Activated gamma-delta T cell (primary cell): ENCODE data around the gene SLC12A8.

Experiments used
- DNase-seq: peaks from one replicate; lab custom pipeline; 2025; lab: John Stamatoyannopoulos, UW
- total RNA-seq, 2 donors: gene quantifications; one replicate each; lab custom pipeline; 2026; lab: John Stamatoyannopoulos, UW

Gene SLC12A8, protein sequence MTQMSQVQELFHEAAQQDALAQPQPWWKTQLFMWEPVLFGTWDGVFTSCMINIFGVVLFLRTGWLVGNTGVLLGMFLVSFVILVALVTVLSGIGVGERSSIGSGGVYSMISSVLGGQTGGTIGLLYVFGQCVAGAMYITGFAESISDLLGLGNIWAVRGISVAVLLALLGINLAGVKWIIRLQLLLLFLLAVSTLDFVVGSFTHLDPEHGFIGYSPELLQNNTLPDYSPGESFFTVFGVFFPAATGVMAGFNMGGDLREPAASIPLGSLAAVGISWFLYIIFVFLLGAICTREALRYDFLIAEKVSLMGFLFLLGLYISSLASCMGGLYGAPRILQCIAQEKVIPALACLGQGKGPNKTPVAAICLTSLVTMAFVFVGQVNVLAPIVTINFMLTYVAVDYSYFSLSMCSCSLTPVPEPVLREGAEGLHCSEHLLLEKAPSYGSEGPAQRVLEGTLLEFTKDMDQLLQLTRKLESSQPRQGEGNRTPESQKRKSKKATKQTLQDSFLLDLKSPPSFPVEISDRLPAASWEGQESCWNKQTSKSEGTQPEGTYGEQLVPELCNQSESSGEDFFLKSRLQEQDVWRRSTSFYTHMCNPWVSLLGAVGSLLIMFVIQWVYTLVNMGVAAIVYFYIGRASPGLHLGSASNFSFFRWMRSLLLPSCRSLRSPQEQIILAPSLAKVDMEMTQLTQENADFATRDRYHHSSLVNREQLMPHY
- total RNA-seq: 0.20 to 0.22 reads per million in 2 donors

DNA sequence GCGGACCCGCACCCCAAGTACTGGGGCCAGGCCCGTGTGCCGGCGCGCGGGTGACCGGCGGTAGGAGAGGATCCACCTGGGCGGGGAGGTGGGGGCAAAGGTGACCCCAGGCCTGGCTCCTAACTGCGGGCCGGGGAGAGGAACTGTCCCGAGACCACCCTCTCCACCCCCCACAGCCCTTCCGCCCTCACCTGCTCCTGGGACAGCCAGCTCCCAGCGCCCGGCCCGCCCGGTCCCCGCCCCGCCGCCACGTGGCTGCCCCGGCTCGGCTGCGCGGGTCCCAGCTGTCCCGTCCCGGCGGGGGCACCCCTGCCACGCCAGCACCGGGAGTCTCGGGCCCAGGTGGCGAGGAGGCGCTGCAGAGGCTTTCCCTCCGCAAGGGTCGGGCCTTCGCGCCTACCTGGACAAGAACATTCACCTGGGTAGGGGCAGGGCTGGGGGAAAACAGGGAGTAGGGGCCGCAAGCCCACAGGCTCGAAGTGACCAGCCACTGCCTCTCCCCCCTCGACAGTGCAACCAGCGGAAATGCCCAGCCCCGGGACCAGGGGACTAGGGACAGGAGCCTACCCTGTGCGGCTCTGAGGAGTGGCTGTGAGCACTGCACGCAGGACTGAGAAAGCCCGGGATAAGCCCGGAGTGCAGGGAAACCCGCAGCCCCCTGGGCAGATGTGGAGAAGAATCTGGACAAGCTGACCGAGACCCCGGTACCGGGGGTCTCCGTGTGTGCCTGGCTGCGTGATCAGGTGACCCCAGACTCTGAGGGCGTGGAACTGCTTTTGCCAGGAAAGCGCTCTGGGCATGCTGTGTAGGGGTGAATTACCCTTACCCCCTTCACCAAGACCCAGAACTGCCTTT lies at the start of gene SLC12A8:
SLC12A8 (minus strand) TSS at position 240 of the 855 bp plus-strand sequence. CDS start 1,399 bp downstream, outside the sequence.
- no peak for DNase-seq

DNA sequence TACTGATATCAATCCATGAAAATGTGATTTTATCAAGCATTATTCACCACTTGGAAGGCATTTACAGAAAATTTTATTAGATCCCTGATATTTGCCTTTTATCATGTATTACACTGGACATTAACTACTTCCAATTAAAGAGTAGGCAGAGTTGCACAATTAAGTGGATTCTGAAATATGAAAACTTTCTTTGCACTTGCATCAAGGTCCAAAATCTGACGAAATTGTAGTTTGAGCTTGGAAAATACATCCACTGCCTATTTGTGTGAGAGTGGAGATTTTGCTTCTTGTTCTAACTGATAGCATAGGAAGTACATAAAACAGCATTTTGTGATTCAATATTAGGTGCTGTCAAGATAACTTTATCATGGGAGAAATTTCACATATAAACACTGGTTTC lies 49.6 kb upstream of the SLC12A8 start:
- no peak for DNase-seq

GRCh38 chr3:125261031-125261430 lies 48.5 kb upstream of the SLC12A8 start:
- DNase-seq: no peak

DNA sequence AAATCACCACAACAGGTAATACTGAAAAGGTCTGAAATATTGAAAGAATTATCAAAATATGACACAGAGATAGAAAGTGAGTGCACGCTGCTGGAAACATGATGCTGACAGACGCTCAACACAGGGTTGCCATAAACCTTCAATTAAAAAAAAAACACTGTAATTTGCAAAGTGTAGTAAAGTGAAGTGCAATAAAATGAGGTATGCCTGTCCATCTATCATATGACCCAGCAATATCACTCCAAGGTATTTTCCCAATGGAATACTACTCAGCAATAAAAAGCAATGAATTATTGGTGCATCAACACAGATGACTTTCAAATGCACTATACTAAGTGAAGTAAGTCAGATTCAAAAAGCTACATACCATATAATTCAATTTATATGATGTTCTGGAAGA lies 47.6 kb upstream of the SLC12A8 start:
- DNase-seq: no peak

DNA sequence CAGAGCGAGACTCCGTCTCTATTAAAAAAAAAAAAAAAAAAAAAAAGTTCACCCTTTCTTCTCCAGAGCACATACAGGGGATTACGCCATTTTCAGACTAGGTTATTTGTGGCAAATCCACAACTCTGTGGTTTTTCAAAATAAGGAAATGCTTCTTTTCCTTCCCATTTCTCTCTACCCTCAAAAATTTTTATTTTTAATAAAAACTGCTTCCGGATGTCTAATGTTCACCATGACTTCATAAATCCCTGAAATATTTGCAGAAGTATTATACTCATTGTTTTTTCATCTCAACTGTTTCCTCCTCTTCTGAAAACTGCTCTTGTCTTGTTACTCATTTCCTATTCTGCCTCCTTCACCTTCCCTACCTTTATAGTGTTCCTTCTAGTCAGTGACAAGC lies 45.0 kb upstream of the SLC12A8 start:
- DNase-seq: no peak

GRCh38 chr3:125256675-125257074 lies 44.1 kb upstream of the SLC12A8 start:
- no peak for DNase-seq

GRCh38 chr3:125250973-125251372 lies 38.4 kb upstream of the SLC12A8 start:
- no peak for DNase-seq

GRCh38 chr3:125246237-125246636 lies 33.7 kb upstream of the SLC12A8 start:
- DNase-seq: no peak

DNA sequence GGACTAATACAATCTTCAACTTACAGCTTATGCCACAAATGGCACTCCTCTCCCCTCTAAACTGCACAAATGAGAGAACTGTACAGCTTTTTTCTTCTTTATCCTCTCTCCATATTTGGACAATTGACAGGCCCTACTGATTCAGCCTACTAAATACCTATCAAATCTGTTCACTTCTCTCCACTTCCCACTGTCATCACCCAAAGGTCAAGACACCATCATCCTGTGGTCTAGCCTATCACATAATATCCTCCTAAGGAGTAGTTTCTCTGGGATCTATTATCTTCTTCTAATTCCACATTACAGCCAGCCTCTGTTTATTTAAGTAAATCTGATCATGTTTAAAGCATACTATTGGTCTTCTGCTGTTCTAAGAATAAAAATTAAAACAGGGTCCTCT lies 33.0 kb upstream of the SLC12A8 start:
- DNase-seq: no peak

DNA sequence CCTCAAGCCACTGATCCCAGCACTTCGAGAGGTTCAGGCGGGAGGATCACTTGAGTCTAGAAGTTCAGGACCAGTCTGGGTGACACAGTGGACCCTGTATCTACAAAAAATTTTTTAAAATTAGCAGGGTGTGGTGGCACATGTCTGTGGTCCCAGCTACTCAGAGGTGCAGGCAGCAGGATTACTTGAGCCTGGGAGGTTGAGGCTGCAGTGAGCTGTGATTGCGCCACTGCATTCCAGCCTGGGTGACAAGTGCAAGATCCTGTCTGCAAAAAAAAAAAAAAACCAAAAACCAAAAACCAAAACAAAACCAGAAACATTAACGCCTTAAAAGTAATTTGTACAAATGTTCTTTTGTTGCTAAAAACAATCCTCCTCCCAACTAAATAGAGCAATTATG lies 27.9 kb upstream of the SLC12A8 start:
- DNase-seq: no peak

GRCh38 chr3:125239266-125239665 lies 26.7 kb upstream of the SLC12A8 start:
- DNase-seq: no peak

DNA sequence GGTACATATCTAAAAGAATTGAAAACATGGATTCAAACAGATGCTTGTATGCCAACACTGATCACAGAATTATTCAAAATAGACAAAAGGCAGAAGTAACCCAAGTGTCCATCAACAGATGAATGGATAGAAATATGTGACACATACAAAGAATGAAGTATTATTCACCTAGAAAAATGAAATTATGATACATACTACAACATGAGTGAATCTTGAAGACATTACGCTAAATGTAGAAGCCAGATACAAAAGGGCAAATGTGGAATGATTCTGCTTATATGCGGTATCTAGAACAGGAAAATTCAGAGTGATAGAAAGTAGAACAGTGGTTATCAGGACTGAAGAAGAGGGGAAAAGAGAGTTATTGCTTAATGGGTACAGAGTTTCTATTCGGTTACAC lies 26.2 kb upstream of the SLC12A8 start:
- no peak for DNase-seq

- DNase-seq: no peak
Measured at GRCh38 chr3:125236331-125236903, 23.9 kb upstream of the SLC12A8 start.

- no peak for DNase-seq
Measured at GRCh38 chr3:125234831-125235230, 22.3 kb upstream of the SLC12A8 start.

DNA sequence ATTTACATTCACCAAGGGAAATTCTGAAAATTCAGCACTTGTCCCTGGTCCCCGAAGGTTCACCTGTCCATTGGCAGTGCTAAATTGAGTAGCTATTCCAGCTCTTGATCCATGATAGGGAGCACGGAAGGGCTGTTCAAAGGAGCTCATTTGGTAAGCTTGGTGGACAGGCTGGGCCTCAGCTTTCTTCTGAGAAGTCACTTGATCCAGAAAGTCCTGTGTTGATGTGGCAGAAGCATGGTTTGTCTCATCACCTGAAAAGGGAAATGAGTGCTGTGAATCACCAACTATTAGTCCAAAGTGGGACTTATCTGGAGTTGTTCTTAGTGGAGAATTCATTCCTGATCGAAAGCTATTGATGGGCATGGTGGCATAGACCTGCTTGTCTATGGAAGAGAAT lies 19.9 kb upstream of the SLC12A8 start:
- DNase-seq: no peak

GRCh38 chr3:125231895-125232294 lies 19.3 kb upstream of the SLC12A8 start:
- DNase-seq: no peak

DNA sequence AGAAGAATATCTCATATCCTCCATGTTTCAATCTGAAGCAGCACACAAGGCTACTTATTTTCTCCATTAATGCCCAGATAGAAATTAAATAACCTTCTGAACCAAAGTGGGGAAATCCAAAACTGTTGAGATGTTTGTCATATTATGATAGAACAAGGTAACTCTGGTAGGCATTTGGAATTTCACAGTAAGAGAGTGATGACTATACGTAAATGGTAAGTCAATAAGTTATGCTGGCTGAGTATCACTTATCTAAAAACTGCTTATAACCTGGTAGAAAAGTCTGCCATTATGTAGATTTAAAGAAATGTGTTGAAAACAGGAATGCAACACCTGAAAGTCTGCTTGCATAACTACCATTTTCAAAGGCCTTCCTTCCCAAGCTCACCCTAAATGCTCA lies 17.2 kb upstream of the SLC12A8 start:
- DNase-seq: no peak

DNA sequence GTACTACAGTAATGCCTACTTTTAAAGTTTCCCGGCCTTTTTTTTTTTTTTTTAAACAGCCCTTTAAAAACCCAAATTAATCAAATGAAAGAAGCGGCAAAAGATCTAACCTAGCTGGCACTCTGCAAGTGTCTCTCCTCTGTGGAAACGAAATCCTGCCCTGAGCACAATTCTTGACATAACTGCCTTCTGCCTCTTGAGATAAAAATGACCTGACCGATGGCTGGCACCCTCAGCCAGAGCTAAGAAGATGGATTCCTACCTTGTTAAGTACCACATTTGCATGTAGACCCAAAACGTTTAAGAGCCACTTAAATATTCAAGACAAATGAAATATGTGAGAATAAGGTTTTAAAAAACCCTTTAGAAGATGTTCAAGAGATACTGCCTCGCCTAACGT lies 16.6 kb upstream of the SLC12A8 start:
- no peak for DNase-seq

GRCh38 chr3:125221831-125222230 lies 9.3 kb upstream of the SLC12A8 start:
- DNase-seq: no peak

DNA sequence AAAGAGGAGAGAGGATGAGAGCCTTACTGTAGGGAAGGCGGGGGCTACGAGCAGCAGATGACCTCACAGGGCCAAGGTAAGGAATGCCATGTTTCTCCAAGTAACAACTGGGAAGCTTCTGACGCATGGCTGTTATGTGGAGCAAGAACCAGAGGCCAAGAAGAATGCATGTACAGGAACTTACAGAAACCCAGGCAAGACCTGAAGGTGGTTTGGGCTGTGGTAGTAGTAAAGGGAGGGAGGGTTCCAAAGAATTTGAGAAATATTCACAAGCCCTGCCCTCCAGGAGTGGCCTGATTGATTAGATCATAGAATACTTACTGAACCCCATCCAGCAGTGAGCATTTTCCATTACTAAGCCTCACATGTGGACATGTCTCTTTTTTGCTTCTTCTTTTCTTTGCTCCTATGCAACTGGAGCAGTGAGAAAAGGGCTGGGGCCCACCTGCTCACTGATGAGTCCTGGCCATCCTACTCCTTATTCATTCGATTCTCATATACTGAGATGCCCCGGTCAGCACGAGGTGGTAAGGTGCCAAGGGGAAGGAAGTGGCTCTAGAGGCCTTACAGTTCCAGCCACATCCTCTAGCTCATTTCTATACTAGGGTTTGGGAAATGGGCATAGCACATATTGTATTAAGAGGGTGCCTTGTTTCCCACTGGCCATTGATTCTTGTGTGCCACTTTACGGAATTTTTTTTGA lies 8.3 kb upstream of the SLC12A8 start:
- DNase-seq: no peak

GRCh38 chr3:125220183-125220582 lies 7.6 kb upstream of the SLC12A8 start:
- no peak for DNase-seq
